Pancreas (tissue), 10 donors: ENCODE data around the gene ZNF710. TPM values are rescaled to one million over a fixed set of nuclear protein-coding genes. Genes with fewer than 3 reads are reported as not detected.
A peak's percentile ranks its signal among the peaks of the same experiment; 100 is the strongest.

Experiments used
- ATAC-seq, 4 donors: fragments of 200-7000 bp; cut with Tn5 transposase; one replicate each; pipeline versions ENCODE4 v1.8.0 to v1.9.1; 2020; ENCODE audit warnings: mild to moderate bottlenecking in 4 of 4, moderate library complexity in 4 of 4
- DNase-seq, 6 donors: peaks; one replicate each; pipeline ENCODE4 v3.0.0-alpha.2; 2020
- FAIRE-seq: peaks from 2 replicates; lab custom pipeline; 2012; peaks lifted over from hg19 to GRCh38; lab: Jason Lieb, UNC
- H3K27ac ChIP-seq, 4 donors: fragments of 200-600 bp; sonication (generic); 1 replicate in 3 of 4; 2 replicates in 1 of 4; pipeline versions ENCODE4 v1.5.0 to v1.8.0; 2020
- H3K27me3 ChIP-seq, 4 donors: fragments of 200-600 bp; one replicate each; pipeline ENCODE4 v1.8.0; 2021
- H3K36me3 ChIP-seq, 3 donors: fragments of 200-600 bp; sonication (generic) in 1 of 3; one replicate each; pipeline versions ENCODE4 v1.5.0 to v1.8.0; 2020 to 2021
- H3K4me1 ChIP-seq, 3 donors: fragments of 200-600 bp; one replicate each; pipeline ENCODE4 v1.8.0; 2021
- H3K4me3 ChIP-seq, 4 donors: fragments of 200-600 bp; sonication (generic) in 2 of 4; one replicate each; pipeline versions ENCODE4 v1.5.0 to v1.8.0; 2020 to 2021
- H3K9me3 ChIP-seq, 4 donors: fragments of 200-600 bp; one replicate each; pipeline ENCODE4 v1.8.0; 2021
- WGBS, 2 donors: extraction: QIAGEN DNeasy Blood & Tissue Kit; methylation state at CpG; one replicate each; pipeline ENCODE4 v1.1.7; 2013; 5-methylcytosine and 5-hydroxymethylcytosine counted together
- intact Hi-C, 3 donors: fragments of 100-400 bp; cut with DNase I; formaldehyde crosslinking; loops; one replicate each; pipeline versions ENCODE4 v1.11.1 to v1.14.2; 2022
- polyA plus RNA-seq, 2 donors: library from polyadenylated mRNA; stranded (reverse); fragments of 200-250 nt; gene quantifications; one replicate each; pipeline ENCODE4 v1.2.3, GENCODE V29; 2013
- total RNA-seq, 6 donors: library from RNA; stranded (reverse); fragmentation: NEBNext Ultra II Directional in 4 of 6; extraction: Animal tissue kit (Norgen Biotek cat#: 25700) in 4 of 6; gene quantifications; one replicate each; pipeline versions ENCODE4 v1.2.1 to v1.2.4, GENCODE V29; 2021 to 2023
- TF ChIP-seq, protein P1 (sequence below), 4 donors: fragments of 200-600 bp; sonication (generic) in 3 of 4; IDR thresholded peaks; one replicate each; pipeline versions ENCODE4 v1.5.0 to v1.8.0; 2021; ENCODE audit warnings: antibody characterized with exemption in 4 of 4
- donor health status: healthy with polysubstance abuse.
- donor health status: DM: no; HTN: no; CAD: no; lungs with moderate emphysema.
- donor health status: DM: no; HTN: no; CAD: no.
- donor health status: control.
- donor health status: control.
- donor health status: Bipolar disorder and iron deficiency.
- donor health status: DM: yes; HTN: yes; CAD: no.
- donor health status: DM: no; HTN: no; CAD: no.
- donor health status: DM: no; HTN: no; CAD: no.
- donor health status: DM: yes; HTN: yes; CAD: no.

The ZNF710 gene
- total and polyA plus RNA-seq, 8 donors: 31.9 to 298 (median 37.8) TPM

DNA sequence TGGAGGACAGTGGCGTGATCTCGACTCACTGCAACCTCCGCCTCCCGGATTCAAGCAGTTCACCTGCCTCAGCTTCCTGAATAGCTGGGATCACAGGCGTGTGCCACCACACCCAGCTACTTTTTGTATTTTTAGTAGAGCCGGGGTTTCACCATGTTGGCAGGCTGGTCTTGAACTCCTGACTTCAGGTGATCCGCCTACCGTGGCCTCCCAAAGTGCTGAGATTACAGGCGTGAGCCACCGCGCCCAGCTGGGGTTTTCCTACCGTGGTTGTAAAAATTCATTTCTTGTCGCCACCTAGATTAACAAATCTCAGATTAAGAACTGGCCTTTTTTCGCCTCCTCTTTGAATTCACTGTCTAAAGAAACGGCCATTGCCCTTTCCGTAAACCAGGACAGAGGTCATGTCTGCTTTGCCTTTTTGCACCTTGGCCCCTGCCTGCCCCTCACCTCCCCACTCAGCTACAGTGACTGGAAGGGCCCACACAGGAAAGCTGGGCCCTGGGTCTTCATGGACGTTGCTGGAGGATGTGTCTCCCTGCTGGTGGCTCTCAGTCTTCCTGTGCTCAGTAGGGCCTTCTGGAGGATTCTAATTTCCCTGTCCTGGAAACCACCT is 17.2 kb downstream of the ZNF710 start:
- no peak overlapping the region for H3K27ac ChIP-seq
- no peak for ATAC-seq

DNA sequence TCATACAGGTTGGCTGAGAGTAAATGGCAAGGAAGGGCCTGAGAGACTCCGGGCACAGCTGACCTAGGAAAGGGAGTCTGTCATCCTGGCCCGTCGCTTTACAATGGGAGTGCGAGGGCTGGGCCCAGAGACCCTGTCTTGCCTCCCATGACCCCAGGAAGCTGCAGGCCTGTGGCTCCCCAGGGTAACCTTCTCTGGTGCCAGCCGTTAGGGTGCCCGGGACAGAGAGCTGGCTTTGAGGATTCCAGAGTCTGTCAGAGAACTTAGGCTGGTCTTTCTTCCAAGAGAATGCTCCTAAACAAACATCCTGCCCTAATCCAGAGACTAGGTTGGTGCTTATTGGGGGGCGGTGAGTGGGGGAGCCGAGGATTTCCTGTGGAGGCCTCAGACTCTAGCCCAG is 18.5 kb downstream of the ZNF710 start:
- Histone ChIP-seq H3K36me3 (no peaks in the 10 kb centered on the region), H3K4me3 (no peak overlapping the region), H3K4me1 (peaks cover 0 to 14% (median under 1%) of the 10 kb centered on the region in 3 donors), H3K27ac (peak overlapping the region in 2 of 4 donors; percentile 45 to 60), H3K9me3 (no peaks in the 10 kb centered on the region), H3K27me3 (no peaks in the 10 kb centered on the region)
- DNase-seq (peak in 2 of 6 donors; percentile 2 to 43), ATAC-seq (no peak), FAIRE-seq (no peak)
- intact Hi-C loops: no loop called here
- TF ChIP-seq, protein P1, sequence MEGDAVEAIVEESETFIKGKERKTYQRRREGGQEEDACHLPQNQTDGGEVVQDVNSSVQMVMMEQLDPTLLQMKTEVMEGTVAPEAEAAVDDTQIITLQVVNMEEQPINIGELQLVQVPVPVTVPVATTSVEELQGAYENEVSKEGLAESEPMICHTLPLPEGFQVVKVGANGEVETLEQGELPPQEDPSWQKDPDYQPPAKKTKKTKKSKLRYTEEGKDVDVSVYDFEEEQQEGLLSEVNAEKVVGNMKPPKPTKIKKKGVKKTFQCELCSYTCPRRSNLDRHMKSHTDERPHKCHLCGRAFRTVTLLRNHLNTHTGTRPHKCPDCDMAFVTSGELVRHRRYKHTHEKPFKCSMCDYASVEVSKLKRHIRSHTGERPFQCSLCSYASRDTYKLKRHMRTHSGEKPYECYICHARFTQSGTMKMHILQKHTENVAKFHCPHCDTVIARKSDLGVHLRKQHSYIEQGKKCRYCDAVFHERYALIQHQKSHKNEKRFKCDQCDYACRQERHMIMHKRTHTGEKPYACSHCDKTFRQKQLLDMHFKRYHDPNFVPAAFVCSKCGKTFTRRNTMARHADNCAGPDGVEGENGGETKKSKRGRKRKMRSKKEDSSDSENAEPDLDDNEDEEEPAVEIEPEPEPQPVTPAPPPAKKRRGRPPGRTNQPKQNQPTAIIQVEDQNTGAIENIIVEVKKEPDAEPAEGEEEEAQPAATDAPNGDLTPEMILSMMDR (IDR thresholded peaks at IDR 0.05): no peak
- WGBS, 2 donors: 81 to 82% methylated on average over 8 of the region's 8 CpGs

More for the DNA sequence above, 17.2 kb downstream of the ZNF710 start:
- Histone ChIP-seq H3K4me3 (no peak overlapping the region), H3K36me3 (no peaks in the 10 kb centered on the region), H3K9me3 (no peaks in the 10 kb centered on the region), H3K4me1 (peaks cover 0 to 14% (median 0%) of the 10 kb centered on the region in 3 donors), H3K27me3 (no peaks in the 10 kb centered on the region)
- DNase-seq (peak in 3 of 6 donors; percentile 1 to 20 (median 10)), FAIRE-seq (no peak)
- TF ChIP-seq, protein P1 (IDR thresholded peaks at IDR 0.05): no peak
- 90 to 92% methylated on average over 17 of the region's 17 CpGs for WGBS, 2 donors
- intact Hi-C loops: no loop called here

DNA sequence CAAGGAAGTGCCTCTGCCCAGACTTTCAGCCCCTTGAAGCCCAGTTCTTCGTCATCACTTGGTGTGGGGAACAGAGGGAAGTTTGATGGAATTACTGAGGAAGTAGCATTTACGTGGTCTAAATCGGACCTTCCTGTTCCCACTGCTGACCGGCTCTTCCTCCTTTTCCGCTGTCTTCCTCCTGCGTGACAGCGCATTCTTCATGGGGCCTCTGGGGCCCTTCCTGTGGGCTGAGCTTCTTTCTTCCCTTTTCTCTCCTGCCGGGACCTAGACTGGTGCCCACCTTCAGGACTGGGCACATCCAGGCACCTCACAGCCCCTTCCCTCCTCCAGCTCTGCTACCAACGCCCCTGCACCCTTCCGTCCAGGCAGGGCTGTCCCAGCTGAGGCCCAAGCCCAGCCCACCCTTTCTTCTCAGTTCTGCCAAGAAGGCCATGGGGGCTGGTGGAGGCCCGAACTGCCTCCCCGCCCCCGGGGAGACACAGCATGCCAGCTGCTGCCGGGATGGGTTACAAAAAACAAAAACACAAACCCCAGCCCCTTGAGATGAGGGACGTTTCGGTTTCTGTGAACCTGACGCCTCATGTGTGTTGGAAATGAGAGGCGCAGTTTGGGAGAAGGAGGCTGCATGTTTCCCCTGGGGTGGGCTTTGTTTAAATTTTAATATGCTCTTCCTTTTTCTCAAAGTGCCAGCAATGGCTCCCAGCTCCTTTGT is 19.1 kb downstream of the ZNF710 start:
- intact Hi-C loops: no loop called here
- Histone ChIP-seq H3K4me3 (peak overlapping the region in 1 of 4 donors; percentile 4), H3K9me3 (no peaks in the 10 kb centered on the region), H3K36me3 (no peaks in the 10 kb centered on the region), H3K27me3 (no peaks in the 10 kb centered on the region), H3K27ac (peak overlapping the region in 2 of 4 donors; percentile 45 to 60), H3K4me1 (peaks cover 3 to 18% (median 6%) of the 10 kb centered on the region in 3 donors)
- 81 to 82% methylated on average over 17 to 18 of the region's 18 CpGs for WGBS, 2 donors
- ATAC-seq (peak in 2 of 4 donors; percentile 40 to 44), DNase-seq (peak in 1 of 6 donors; percentile 39), FAIRE-seq (no peak)
- TF ChIP-seq, protein P1 (IDR thresholded peaks at IDR 0.05): no peak

DNA sequence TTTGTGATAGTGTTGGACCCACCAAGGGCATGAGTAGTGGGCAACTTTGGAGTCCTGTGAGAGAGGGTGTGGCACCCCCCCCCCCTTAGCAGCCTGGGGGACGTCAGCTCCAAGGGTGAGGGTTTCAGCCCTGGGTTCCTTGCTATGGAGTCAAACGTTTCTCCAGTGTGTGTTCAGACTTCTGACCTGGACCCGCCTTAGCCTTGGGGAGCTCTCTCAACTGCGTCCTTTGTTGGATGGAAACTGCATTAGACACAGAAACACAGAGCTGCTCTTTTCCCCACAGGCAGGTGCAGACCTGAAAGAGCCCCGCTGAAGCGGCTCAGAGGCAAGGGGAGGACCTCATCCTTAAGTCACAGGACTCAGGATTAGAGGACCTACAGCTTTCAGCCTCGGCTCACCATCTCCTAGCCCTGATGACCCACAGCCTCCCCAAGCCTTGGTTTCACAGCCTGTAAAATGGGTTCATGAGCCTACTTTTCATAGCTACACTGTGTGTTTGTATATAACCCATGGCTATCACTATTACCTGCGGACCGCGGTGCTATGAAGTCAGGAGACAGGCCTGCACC is 19.9 kb downstream of the ZNF710 start:
- peaks cover 12 to 25% (median 14%) of the 10 kb centered on the region in 3 donors for H3K4me1 ChIP-seq
- H3K4me3 ChIP-seq: no peak overlapping the region
- TF ChIP-seq, protein P1 (IDR thresholded peaks at IDR 0.05): no peak
- intact Hi-C loops: no loop called here
- FAIRE-seq (no peak), ATAC-seq (no peak), DNase-seq (peak in 2 of 6 donors; percentile 1 to 39)
- H3K9me3 ChIP-seq: no peaks in the 10 kb centered on the region
- peak overlapping the region in 1 of 4 donors; percentile 45 for H3K27ac ChIP-seq
- 81 to 85% methylated on average over 10 of the region's 10 CpGs for WGBS, 2 donors
- no peaks in the 10 kb centered on the region for H3K36me3 ChIP-seq
- no peaks in the 10 kb centered on the region for H3K27me3 ChIP-seq
